GM12878 (cell line): ENCODE results near the gene COL18A1. TPM values are rescaled to one million over a fixed set of nuclear protein-coding genes. Genes with fewer than 3 reads are reported as not detected.

ENCODE experiments used
- ATAC-seq: fragments of 200-7000 bp; cut with Tn5 transposase; 3 replicates; pipeline ENCODE4 v1.9.1; 2020; ENCODE audit warnings: mild to moderate bottlenecking, moderate library complexity
- BruUV-seq: library from RNA; stranded (reverse); fragments of 400-500 nt; replicated peaks from 2 replicates; lab custom pipeline; 2021; lab: Mats Ljungman, UMichigan
- CTCF ChIA-PET: fragments of 300-600 bp; sonication (Branson Sonifier 250); formaldehyde crosslinking; extraction: SDS; loops from one replicate; lab custom pipeline; 2021; ENCODE audit warnings: inconsistent platforms; lab: Yijun Ruan, JAX
- POLR2A ChIA-PET: fragments of 350-600 bp; formaldehyde crosslinking; extraction: SDS; loops from one replicate; lab custom pipeline; 2021; ENCODE audit warnings: inconsistent platforms; lab: Charles Lee
- RAD21 ChIA-PET: fragments of 300-600 bp; sonication (Branson Sonifier 250); formaldehyde crosslinking; loops from one replicate; lab custom pipeline; 2023; ENCODE audit warnings: antibody characterized with exemption; ENCODE audit not compliant: unreplicated experiment; lab: Charles Lee
- SMC1A ChIA-PET: fragments of 300-600 bp; sonication (Branson Sonifier 250); formaldehyde crosslinking; loops from one replicate; lab custom pipeline; 2023; ENCODE audit not compliant: unreplicated experiment, uncharacterized antibody; lab: Charles Lee
- DNase-seq: peaks from one replicate; pipeline ENCODE4 v3.0.0-alpha.2; 2011; ENCODE audit warnings: low read depth, low spot score
- FAIRE-seq: peaks from 3 replicates; lab custom pipeline; 2011; peaks lifted over from hg19 to GRCh38; lab: Jason Lieb, UNC
- H2AFZ ChIP-seq: 2 replicates; pipeline ENCODE4 v1.6.0; 2011; ENCODE audit warnings: low read depth, low read length, control low read depth; ENCODE audit not compliant: control insufficient read depth
- H3K27ac ChIP-seq: 2 replicates; pipeline ENCODE4 v1.5.1; 2011; ENCODE audit warnings: control low read depth; ENCODE audit not compliant: control insufficient read depth, insufficient read depth
- H3K27me3 ChIP-seq, 2 experiments: replicated peaks in 1 of 2; 2 replicates each; pipeline versions ENCODE4 v1.6.0 to v1.6.1; 2011; ENCODE audit warnings: low read length in 1 of 2; ENCODE audit not compliant: control insufficient read depth in 2 of 2, insufficient read depth in 2 of 2
- H3K36me3 ChIP-seq, 2 experiments: 2 replicates each; pipeline ENCODE4 v1.5.1; 2011; ENCODE audit warnings: low read length in 1 of 2; ENCODE audit not compliant: control insufficient read depth in 2 of 2, insufficient read depth in 2 of 2
- H3K4me1 ChIP-seq: 2 replicates; pipeline ENCODE4 v1.6.1; 2011; ENCODE audit warnings: mild to moderate bottlenecking, low read length, moderate library complexity, mixed read lengths; ENCODE audit not compliant: control insufficient read depth, insufficient read depth
- H3K4me2 ChIP-seq: 2 replicates; pipeline ENCODE4 v1.6.0; 2011; ENCODE audit warnings: control low read depth; ENCODE audit not compliant: control insufficient read depth, insufficient read depth
- H3K4me3 ChIP-seq: fragments of 200-600 bp; sonication (generic); 2 replicates; pipeline ENCODE4 v1.5.1; 2016
- H3K79me2 ChIP-seq: 2 replicates; pipeline ENCODE4 v1.6.0; 2011; ENCODE audit warnings: low read length; ENCODE audit not compliant: control insufficient read depth, insufficient read depth
- H3K9ac ChIP-seq: 2 replicates; pipeline ENCODE4 v1.8.0; 2011; ENCODE audit warnings: low read length, control low read depth, mixed read lengths; ENCODE audit not compliant: control insufficient read depth, insufficient read depth
- H3K9me3 ChIP-seq: replicated peaks from 3 replicates; pipeline ENCODE4 v1.5.1; 2011; ENCODE audit warnings: mild to moderate bottlenecking, low read length; ENCODE audit not compliant: control insufficient read depth, insufficient read depth
- H4K20me1 ChIP-seq: 2 replicates; pipeline ENCODE4 v1.6.0; 2011; ENCODE audit not compliant: control insufficient read depth, insufficient read depth
- ASH2L ChIP-seq: fragments of 300-600, 200-600 bp; sonication (generic); IDR thresholded peaks from 2 replicates; pipeline ENCODE4 v1.6.1; 2017; ENCODE audit warnings: low read depth, mild to moderate bottlenecking, borderline replicate concordance
- CHD1 ChIP-seq: IDR thresholded peaks from 2 replicates; pipeline ENCODE4 v1.6.1; 2012; ENCODE audit warnings: low read depth, low read length, improper control_type of control experiment
- NBN ChIP-seq: fragments of 450-650 bp; IDR thresholded peaks from 2 replicates; pipeline ENCODE4 v1.6.1; 2016
- RBBP5 ChIP-seq: fragments of 200-600 bp; sonication (generic); conservative IDR thresholded peaks from 2 replicates; pipeline ENCODE4 v1.6.1; 2016
- RUNX3 ChIP-seq: IDR thresholded peaks from 2 replicates; pipeline ENCODE4 v1.6.1; 2012; ENCODE audit warnings: low read length, inconsistent platforms
- SMC3 ChIP-seq: IDR thresholded peaks from 2 replicates; pipeline ENCODE4 v1.6.1; 2011; ENCODE audit warnings: low read length, improper control_type of control experiment, borderline replicate concordance
- TAF1 ChIP-seq: IDR thresholded peaks from 2 replicates; pipeline ENCODE4 v1.6.1; 2011; ENCODE audit warnings: mild to moderate bottlenecking, low read depth, low read length, borderline replicate concordance
- ZNF217 ChIP-seq: fragments of 450-650 bp; IDR thresholded peaks from 2 replicates; pipeline ENCODE4 v1.6.1; 2017; ENCODE audit warnings: antibody characterized with exemption, mild to moderate bottlenecking
- WGBS: methylation state at CpG from one replicate; pipeline ENCODE4 v1.1.6; 2016; ENCODE audit warnings: low lambda C conversion rate; ENCODE audit not compliant: insufficient replicate concordance, insufficient coverage; ENCODE audit errors: missing lambda C conversion rate; 5-methylcytosine and 5-hydroxymethylcytosine counted together
- in situ Hi-C: fragments of 300-500 bp; cut with MboI; formaldehyde crosslinking; loops from 9 replicates; pipeline ENCODE4 v1.14.3; 2018; ENCODE audit warnings: mixed read lengths
- intact Hi-C: fragments of 100-400 bp; cut with micrococcal nuclease; formaldehyde crosslinking; loops from one replicate; pipeline ENCODE4 v1.14.2; 2022; ENCODE audit not compliant: unreplicated experiment
- polyA plus RNA-seq, 11 experiments: library from polyadenylated mRNA; depleted of rRNA in 4 of 11; unstranded in 6 of 11; stranded (reverse) in 5 of 11; fragments of >200 nt; fragmentation: Nextera tagmentation in 4 of 11; fragmentation: Illumina TruSeq in 1 of 11; extraction: Ambion mirVana in 4 of 11; extraction: Trizol in 1 of 11; gene quantifications; 1 replicate in 1 of 11; 2 replicates in 10 of 11; pipeline versions ENCODE4 v1.2.1 to v1.2.3, GENCODE V29; 2011 to 2016; ENCODE audit warnings: inconsistent platforms in 2 of 11, missing spikeins in 2 of 11, low read depth in 1 of 11
- total RNA-seq, 4 experiments: library from RNA; depleted of rRNA in 3 of 4; stranded (reverse); fragments of >200 nt in 3 of 4; fragmentation: Illumina TruSeq in 1 of 4; extraction: Trizol in 1 of 4; gene quantifications; 2 replicates each; pipeline versions ENCODE4 v1.2.1 to v1.2.3, GENCODE V29; 2013 to 2021
- TF ChIP-seq, protein P1 (sequence below): fragments of 450-650 bp; IDR thresholded peaks from 2 replicates; pipeline ENCODE4 v1.6.1; 2018; ENCODE audit warnings: mild to moderate bottlenecking, low read depth, moderate library complexity; ENCODE audit not compliant: partially characterized antibody
- TF ChIP-seq, protein P2 (sequence below): fragments of 450-650 bp; IDR thresholded peaks from 2 replicates; pipeline ENCODE4 v1.6.1; 2016; ENCODE audit warnings: mild to moderate bottlenecking
- TF ChIP-seq, protein P3 (sequence below): fragments of 450-650 bp; IDR thresholded peaks from 2 replicates; pipeline ENCODE4 v1.6.1; 2017; ENCODE audit warnings: low read depth, mild to moderate bottlenecking, moderate library complexity
- TF ChIP-seq, protein P4 (sequence below): IDR thresholded peaks from 2 replicates; pipeline ENCODE4 v1.6.1; 2012; ENCODE audit warnings: mild to moderate bottlenecking, low read depth, low read length

The COL18A1 gene
- total and polyA plus RNA-seq, 10 of the 15 experiments (the other 5 are each of a cell fraction or from before 2014, with no cell fraction given): under 0.01 to 0.49 (median 0.09) TPM; not detected in 3

DNA sequence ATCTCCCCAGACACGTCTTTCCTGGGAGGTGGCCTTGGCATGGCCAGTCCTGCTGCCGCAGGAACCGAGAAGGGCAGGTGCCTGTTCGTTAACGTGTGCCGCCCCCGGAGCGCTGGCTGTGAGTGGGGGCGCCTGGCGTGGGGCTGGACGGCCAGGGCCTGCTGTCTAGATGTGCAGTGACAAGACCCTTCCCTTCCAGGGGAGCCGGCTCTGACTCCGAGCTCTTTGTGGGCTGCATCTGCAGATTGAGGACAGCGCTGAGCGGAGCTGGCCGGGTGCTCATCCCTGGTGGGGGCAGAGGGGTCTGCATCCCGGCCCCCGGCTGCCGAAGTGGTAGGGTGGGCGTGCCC, 13.0 kb downstream of the COL18A1 start:
- DNase-seq: no peak
- ChIA-PET RAD21 (no interaction called here), SMC1A (no interaction called here), POLR2A (no interaction called here), CTCF (no interaction called here)
- H3K4me2 ChIP-seq: no peak overlapping the region
- no peak for ATAC-seq
- no peaks in the 10 kb centered on the region for H3K9me3 ChIP-seq
- H3K27me3 ChIP-seq: peaks cover 0 to 2% of the 10 kb centered on the region in 2 experiments; a peak in 2 of 4 replicates
- no peaks in the 10 kb centered on the region for H3K4me1 ChIP-seq
- intact Hi-C loops (no loop called here), in situ Hi-C loops (no loop called here)
- FAIRE-seq: no peak
- no TSS peak for BruUV-seq
- no peaks in the 10 kb centered on the region for H3K36me3 ChIP-seq
- no peak overlapping the region for H3K4me3 ChIP-seq
- no peak overlapping the region for H3K27ac ChIP-seq
- H4K20me1 ChIP-seq: no peaks in the 10 kb centered on the region
- H3K9ac ChIP-seq: no peak overlapping the region
- no peaks in the 10 kb centered on the region for H3K79me2 ChIP-seq
- no peak overlapping the region for H2AFZ ChIP-seq
- 41% methylated on average over 17 of the region's 20 CpGs for WGBS
- TF ChIP-seq ZNF217: no peak
- TF ChIP-seq, protein P1, sequence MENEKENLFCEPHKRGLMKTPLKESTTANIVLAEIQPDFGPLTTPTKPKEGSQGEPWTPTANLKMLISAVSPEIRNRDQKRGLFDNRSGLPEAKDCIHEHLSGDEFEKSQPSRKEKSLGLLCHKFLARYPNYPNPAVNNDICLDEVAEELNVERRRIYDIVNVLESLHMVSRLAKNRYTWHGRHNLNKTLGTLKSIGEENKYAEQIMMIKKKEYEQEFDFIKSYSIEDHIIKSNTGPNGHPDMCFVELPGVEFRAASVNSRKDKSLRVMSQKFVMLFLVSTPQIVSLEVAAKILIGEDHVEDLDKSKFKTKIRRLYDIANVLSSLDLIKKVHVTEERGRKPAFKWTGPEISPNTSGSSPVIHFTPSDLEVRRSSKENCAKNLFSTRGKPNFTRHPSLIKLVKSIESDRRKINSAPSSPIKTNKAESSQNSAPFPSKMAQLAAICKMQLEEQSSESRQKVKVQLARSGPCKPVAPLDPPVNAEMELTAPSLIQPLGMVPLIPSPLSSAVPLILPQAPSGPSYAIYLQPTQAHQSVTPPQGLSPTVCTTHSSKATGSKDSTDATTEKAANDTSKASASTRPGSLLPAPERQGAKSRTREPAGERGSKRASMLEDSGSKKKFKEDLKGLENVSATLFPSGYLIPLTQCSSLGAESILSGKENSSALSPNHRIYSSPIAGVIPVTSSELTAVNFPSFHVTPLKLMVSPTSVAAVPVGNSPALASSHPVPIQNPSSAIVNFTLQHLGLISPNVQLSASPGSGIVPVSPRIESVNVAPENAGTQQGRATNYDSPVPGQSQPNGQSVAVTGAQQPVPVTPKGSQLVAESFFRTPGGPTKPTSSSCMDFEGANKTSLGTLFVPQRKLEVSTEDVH: no peak
- TF ChIP-seq RBBP5: no peak
- TF ChIP-seq ASH2L: no peak
- TF ChIP-seq SMC3: no peak
- TF ChIP-seq CHD1: no peak
- TF ChIP-seq, protein P2, sequence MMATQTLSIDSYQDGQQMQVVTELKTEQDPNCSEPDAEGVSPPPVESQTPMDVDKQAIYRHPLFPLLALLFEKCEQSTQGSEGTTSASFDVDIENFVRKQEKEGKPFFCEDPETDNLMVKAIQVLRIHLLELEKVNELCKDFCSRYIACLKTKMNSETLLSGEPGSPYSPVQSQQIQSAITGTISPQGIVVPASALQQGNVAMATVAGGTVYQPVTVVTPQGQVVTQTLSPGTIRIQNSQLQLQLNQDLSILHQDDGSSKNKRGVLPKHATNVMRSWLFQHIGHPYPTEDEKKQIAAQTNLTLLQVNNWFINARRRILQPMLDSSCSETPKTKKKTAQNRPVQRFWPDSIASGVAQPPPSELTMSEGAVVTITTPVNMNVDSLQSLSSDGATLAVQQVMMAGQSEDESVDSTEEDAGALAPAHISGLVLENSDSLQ: no peak
- TF ChIP-seq RUNX3: no peak
- TF ChIP-seq, protein P3, sequence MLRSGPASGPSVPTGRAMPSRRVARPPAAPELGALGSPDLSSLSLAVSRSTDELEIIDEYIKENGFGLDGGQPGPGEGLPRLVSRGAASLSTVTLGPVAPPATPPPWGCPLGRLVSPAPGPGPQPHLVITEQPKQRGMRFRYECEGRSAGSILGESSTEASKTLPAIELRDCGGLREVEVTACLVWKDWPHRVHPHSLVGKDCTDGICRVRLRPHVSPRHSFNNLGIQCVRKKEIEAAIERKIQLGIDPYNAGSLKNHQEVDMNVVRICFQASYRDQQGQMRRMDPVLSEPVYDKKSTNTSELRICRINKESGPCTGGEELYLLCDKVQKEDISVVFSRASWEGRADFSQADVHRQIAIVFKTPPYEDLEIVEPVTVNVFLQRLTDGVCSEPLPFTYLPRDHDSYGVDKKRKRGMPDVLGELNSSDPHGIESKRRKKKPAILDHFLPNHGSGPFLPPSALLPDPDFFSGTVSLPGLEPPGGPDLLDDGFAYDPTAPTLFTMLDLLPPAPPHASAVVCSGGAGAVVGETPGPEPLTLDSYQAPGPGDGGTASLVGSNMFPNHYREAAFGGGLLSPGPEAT: no peak
- TF ChIP-seq NBN: no peak
- TF ChIP-seq TAF1: no peak
- TF ChIP-seq, protein P4, sequence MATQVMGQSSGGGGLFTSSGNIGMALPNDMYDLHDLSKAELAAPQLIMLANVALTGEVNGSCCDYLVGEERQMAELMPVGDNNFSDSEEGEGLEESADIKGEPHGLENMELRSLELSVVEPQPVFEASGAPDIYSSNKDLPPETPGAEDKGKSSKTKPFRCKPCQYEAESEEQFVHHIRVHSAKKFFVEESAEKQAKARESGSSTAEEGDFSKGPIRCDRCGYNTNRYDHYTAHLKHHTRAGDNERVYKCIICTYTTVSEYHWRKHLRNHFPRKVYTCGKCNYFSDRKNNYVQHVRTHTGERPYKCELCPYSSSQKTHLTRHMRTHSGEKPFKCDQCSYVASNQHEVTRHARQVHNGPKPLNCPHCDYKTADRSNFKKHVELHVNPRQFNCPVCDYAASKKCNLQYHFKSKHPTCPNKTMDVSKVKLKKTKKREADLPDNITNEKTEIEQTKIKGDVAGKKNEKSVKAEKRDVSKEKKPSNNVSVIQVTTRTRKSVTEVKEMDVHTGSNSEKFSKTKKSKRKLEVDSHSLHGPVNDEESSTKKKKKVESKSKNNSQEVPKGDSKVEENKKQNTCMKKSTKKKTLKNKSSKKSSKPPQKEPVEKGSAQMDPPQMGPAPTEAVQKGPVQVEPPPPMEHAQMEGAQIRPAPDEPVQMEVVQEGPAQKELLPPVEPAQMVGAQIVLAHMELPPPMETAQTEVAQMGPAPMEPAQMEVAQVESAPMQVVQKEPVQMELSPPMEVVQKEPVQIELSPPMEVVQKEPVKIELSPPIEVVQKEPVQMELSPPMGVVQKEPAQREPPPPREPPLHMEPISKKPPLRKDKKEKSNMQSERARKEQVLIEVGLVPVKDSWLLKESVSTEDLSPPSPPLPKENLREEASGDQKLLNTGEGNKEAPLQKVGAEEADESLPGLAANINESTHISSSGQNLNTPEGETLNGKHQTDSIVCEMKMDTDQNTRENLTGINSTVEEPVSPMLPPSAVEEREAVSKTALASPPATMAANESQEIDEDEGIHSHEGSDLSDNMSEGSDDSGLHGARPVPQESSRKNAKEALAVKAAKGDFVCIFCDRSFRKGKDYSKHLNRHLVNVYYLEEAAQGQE: no peak
